Measurements from ENCODE around the gene PDE4D.

The PDE4D gene

DNA sequence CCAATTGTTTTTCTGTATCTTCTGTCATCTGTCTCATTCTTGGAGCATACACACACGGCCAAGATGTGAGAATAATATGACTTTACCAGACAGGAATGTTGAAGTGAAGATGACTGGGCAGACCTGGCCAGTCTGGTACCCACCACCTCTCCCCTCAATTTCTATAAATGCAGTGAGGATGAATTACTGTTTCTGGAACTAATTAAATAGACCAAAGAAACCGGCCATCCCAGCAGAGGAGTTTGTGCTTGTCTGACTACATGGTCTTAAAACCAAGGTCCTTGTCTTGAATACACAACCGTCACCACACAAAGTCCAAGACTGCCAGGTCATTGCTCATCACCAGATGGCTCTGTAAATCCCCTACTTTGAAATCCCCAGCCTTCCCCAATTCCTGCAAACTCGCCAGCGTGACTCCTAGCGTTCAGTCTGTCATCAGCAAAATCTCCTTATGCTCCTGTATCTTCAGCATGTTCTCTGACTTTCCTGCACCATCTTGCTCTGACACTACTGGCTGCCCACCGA is 147.2 kb downstream of the PDE4D start:
- peak; percentile 76 for DNase-seq (ENCODE audit: low spot score)
- peak; percentile 61 for FAIRE-seq

DNA sequence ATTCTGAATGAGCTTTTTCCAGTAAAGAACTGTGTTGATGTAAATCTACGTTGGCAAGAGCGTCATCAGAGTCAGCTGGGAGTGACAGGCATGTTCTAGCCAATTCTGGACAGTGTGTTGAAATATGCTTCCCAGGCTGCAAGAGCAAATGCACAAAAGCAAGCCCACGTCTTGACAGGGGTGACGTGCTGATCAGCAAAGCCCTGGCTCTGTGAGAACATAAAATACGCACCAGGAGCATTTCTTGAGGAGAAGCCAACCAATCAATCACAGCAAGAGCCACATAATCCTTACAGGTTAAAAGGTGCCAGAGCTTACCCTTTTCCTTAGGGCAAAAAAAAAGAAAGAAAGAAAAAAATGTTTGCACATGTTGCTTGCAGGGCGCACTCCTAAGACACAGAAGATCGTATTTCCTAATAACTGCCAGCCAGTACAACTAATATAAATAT is 148.1 kb downstream of the PDE4D start:
- no peak for FAIRE-seq
- peak; percentile 25 for DNase-seq (ENCODE audit: low spot score)

DNA sequence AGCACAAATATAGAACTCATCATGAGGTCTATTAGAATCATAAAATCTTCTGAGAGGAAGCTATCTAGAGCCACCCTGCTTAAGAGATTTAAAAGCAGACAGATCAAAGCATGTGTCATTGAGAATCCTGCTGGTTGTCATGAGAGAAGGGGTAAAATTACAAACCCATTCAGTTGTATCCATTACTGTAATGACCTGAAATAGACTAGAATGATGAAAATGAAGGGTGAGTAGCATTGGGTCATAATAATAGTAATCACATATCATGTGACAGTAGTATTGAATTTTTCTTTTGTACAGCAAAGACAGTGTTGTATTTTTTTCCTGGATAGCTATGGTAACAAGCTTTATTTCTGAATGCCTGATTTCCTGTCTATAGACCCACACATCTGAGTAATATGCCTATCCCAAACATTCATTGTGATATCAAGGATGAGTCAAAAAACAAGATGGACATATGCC is 149.0 kb downstream of the PDE4D start:
- FAIRE-seq (no peak), DNase-seq (ENCODE audit: low spot score) (peak; percentile 82)

DNA sequence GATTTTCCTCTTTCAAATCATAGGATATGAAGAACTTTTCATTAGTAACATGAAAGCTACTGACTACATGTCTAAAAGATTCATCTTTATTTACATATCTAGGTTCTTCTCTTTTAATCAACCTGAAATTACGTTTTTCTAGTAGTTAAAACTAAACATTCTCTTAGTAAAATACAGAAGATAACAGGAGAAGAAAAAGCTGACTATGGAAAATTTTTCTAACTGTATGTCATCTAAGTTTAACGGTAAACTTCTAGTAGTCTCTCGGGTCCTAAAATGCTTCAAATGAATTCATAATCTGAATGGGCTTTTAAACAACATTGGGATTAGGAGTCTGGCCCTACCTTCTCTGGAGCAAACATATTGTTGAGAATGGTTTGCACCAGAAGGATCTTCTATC is 151.9 kb downstream of the PDE4D start:
- DNase-seq (ENCODE audit: low spot score) (no peak), FAIRE-seq (no peak)

DNA sequence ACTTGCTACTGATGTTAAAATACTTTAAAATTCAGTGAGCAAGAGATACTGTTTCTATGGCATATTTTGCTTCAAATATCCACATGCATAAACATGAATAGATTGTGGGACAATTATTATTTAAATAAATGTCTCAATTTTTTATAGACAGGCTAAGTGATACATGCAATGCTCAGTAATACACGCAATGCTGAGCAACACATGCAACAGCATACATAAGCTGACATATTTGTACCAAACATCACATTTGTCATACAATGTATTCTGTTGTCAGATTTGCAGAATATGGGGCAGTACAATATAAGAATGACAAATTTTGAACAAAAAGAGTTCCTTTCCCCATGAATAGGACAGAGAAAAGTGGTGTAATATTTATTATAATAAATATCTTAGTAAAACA is 155.5 kb downstream of the PDE4D start:
- no peak for FAIRE-seq

DNA sequence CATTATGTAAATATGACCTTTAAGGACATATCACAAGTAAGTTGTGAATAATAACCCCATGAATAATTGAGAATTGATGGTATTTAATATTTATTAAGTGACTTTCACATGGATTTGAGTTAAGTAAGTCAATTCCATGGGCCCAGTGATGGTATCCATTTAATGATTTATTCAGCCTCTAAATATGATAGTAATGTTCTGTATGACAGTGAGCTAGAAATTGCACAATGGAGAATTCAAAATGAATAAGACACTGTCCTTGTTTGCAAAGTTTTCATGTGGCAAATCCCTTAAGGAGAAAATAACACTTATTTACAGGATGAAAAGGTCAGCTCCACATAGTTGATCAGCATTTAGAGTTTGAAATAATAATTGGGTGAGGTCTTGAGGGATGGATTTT is 160.7 kb downstream of the PDE4D start:
- DNase-seq (ENCODE audit: low spot score): no peak
- FAIRE-seq: no peak

More for the DNA sequence above, 155.5 kb downstream of the PDE4D start:
- DNase-seq (ENCODE audit: low spot score): no peak

DNA sequence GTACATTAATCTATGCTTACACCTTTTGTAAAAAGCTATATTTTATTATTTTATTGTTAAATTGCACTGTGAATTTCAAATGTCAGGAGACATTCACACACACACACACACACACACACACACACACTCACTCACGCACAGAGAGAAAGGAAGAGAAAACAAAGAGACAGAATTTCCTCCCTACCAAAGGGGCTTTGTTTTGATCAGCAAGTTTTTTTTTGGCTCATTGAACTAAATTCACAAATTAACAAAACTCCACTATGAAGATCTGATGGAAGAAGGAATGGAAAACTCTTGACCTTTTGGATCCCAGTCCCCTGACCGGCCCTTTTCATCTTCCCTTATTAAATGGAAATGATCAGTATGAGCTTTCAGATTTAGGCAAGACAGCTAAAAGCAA is 161.2 kb downstream of the PDE4D start:
- FAIRE-seq (no peak), DNase-seq (ENCODE audit: low spot score) (no peak)

DNA sequence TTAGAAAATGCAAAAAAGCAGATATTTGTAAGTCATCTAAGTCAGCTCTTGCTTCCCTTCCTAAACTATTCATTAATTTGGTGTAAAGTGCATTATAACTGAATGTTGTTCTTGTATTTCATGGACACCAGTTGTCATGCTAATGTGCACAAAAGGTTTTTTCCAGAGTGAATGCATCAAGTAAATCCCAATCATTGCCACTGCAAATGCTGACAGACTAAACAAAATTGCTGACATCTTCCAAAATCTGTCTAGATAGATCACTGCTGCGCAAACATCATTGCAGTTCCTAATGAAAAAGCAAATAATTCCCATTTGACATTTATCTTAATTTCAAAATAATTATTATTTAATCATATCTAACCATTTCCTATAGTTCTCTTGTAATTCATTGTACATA is 161.7 kb downstream of the PDE4D start:
- FAIRE-seq (no peak), DNase-seq (ENCODE audit: low spot score) (no peak)

DNA sequence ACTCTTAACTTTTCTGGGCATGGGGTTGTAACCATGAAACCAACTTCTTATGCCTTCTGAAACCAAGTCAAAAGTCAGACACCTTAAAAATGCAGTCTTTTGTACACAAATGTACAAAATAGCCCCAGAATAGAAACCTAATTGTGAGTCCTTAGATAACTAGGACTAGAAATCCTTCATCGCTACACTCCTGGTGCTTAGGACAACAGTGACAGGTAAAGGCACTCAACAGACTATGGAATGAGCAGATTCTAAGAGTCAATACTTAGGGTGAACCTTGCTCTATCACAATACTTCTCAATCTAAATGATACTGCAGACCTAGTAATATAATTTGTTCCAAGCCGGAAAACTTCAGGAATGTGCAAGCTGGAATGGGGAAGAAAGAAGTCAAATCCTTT is 163.7 kb downstream of the PDE4D start:
- FAIRE-seq: no peak
- no peak for DNase-seq (ENCODE audit: low spot score)

DNA sequence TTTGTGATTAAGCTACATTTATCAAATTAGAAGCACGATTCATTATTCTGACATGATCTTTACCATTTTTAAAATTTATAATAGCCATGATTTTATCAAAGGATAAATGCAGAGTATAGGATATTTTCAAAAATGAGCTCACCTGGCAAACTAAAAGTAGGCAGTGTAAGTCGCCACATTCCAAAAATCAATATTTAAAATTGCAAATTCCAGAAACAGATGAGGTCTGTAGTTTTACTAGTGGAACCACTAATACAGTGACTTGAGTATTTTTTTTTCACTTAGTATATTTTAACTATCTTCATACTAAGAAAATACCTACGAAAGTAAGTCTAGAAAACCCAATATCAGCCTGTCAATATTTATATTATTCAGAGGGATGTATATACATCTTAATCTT is 164.2 kb downstream of the PDE4D start:
- DNase-seq (ENCODE audit: low spot score): no peak
- no peak for FAIRE-seq

DNA sequence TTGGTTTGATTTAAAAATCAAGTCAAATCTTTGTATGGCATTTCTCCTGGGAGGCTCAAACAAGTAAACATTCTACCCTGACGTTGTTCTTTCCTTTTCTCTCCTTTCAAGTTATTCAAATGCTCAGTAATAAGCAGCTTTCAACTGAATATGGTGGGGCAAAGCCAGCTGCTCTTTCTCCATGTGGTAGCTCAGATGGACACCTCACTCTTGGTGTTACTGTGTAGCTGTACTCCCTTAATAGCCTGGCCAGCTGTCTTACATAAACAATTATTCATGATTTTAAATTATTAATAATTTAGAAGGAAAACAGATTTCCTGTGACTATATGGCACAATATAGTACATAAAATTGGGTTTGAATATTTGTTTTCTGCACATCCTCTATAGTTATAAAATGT is 165.2 kb downstream of the PDE4D start:
- no peak for FAIRE-seq
- DNase-seq (ENCODE audit: low spot score): no peak

DNA sequence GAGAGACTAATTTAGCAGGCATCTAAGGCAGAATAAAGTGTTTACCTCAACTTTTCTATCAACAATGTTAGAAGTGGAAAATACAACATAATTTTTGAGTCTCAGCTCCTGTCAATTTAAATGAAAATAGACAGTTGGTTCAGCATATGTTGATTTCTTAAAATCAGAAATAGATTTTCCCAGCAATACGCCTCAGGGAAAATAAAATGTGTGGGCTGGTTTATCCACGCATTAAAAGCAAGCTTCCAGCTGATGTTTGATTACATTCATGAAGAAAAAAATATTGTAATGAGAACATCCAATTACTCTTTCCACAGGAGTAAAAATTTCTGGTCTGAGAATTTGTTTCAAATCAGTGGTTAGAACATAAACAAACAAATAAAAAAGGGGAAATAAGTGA is 166.3 kb downstream of the PDE4D start:
- FAIRE-seq (no peak), DNase-seq (ENCODE audit: low spot score) (no peak)

DNA sequence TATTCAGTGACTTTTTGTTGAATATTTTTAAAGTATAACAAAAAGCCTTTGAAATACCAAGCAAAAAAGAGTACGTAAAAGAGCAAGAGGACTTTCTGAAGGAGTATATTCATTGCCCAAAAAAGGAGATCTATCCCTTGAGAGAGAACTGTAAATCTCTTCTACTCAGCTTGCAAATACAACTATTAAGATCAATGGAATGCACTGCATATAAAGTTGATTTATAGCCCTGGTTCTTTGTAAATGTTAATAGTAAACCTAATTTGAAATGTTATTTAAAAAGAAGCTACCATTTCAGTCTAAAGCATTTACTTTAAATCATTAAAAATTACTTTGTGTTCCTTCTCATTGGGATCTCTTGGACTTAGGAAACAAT is 168.1 kb downstream of the PDE4D start:
- DNase-seq (ENCODE audit: low spot score) (no peak), FAIRE-seq (no peak)

DNA sequence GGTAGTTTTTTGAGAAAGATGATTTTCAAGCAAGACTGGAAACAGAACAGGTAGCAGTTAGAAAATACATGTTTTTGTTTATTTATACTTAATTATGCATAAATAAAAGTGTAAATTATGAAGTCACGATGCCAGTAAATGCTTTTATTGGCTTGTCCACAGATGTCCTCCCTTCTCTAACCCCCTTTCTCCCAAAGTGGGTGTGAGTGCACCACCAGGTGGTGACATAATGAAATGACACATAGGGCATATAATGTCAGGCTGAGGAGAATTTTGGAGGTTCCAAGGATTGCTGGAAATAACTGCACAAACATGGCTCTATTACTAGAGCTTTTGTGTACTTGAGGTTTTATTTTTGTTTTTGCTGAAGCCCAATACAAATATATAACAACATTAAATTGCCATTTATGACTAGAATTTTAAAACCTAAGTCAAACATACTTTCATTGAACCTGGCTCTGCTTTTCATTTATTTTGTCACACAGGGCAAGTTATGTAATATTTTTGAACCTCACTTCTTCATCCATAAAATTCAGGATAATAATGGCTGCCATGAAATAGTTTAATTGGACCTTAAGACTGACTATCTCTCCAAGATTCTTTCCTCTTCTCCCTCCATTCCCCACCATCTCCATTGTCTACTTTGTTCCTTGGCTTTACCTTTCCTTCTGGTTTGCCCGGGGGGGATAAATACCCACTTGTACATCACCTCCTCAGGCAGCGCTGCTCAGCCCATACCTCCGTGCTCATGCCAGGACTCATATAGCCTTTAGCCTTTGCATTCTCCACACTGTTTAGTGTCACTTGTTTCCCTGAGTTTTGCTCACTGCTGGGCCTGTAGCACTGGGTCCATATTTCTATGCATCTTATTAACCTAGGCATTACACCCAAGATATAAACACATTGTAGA is 168.8 kb downstream of the PDE4D start:
- FAIRE-seq (no peak), DNase-seq (ENCODE audit: low spot score) (no peak)

DNA sequence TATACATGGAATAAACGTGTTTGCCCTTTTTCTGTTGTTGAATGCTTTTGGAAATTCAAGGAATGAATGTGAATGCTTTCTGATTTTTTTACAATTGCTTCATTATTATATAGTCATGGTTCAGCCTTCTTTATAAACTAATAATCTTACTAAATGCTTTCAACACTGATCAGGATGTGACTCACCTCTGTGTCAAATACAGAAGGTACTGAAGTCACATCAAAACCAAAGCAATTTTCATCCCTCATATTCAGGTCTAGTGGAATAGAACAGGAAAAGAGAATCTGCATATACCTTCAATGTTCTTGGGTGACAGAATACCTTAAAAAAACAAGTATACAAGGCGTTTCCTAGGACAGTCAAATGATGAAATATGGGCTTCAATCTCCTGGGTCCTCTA is 170.7 kb downstream of the PDE4D start:
- DNase-seq (ENCODE audit: low spot score): no peak

DNA sequence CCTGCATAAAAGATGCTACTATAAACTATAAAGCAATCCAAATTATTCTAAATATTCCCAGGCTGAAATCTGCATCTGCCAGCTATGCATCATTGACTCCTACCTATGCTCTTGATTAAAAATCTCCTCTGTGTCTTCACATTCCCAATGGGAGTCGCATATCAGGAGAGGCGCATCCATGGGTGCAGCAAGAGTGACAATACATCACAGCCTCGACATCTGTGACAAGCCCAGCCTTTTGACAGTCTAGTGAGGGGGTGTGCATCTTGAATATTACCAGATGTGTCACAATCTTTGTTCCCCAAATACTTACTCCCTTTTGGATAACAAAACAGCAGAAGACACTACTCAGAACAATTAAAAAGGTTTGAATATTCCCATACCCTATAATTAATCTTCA is 171.8 kb downstream of the PDE4D start:
- no peak for FAIRE-seq
- no peak for DNase-seq (ENCODE audit: low spot score)

More for the DNA sequence above, 170.7 kb downstream of the PDE4D start:
- no peak for FAIRE-seq

DNA sequence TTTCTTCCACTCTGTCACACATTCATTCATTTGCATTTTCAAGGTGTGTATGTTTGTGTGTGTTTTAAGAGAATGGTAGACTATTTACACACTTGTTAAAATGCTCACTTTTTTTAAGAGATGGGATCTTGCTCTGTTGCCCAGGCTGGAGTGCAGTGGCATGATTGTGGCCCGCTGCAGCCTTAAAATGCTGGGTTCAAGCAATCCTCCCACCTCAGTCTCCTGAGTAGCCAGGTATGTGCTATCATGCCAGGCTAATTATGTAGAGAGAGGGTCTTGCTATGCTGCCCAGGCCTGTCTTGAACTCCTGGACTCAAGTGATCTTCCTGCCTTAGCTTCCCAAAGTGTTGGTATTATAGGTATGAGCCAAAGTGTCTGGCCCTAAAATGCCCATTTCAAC is 173.5 kb downstream of the PDE4D start:
- DNase-seq (ENCODE audit: low spot score): no peak
- no peak for FAIRE-seq

DNA sequence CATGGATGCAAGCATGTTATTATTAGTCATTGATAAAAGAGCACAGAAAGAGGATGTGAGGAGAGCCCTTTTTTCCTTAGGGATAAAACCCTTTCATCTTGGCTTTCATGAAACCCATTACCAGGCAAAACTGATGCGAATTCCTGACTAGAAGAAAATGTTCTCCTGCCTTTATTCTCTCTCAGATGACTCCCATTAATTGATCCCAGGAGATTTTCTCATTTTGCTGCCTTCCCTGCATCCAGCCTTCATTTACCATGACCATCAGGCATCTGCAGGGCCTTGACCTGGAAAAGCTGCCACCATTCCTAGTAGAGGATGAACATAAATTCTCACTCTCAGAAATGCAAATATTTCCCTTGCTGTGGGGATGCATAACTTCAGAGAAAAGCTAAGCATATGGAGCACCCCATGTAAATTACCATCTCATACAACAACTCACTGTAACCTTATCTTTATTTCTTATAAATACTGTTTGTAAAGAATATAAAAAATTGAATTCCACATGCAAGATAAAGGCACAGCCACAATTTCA is 176.5 kb downstream of the PDE4D start:
- DNase-seq (ENCODE audit: low spot score): no peak

DNA sequence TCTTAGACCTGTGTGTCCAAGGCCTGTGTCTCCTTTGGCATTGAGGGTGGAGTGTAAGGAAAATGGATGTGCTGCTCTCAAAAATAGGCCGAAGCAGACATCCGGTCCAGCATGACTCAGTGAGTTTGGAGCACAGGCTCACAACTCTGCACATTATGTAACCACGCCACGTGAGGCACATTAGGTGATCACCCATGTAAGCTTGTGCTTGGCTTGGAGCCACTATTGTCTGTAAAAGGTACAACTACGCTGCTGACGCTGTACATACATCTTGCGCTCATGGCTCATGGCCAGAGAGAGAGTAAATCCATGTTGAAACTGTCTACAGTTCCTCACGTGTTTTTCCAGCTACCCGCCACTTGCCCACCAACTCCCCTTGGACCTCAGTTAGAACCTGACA is 177.5 kb downstream of the PDE4D start:
- DNase-seq (ENCODE audit: low spot score) (no peak), FAIRE-seq (no peak)

More for the DNA sequence above, 176.5 kb downstream of the PDE4D start:
- FAIRE-seq: no peak

DNA sequence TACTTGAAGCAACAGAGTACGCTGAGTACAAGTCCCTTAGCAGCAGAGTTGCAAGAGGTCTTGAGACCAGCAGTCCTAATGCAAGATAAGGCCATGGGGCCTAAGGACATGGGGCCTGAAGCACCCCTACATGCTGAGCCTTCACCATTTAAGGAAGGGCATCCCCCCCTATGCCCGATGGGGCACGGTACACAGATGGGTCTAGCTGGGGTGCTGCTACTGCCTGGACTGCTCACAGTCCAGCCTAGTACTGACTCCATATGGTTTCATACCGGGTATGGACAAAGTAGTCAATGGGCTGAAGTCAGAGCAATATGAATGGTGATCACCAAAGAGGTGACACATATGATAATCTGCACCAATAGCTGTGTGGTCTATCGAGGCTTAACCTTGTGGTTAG is 178.3 kb downstream of the PDE4D start:
- DNase-seq (ENCODE audit: low spot score) (no peak), FAIRE-seq (no peak)

DNA sequence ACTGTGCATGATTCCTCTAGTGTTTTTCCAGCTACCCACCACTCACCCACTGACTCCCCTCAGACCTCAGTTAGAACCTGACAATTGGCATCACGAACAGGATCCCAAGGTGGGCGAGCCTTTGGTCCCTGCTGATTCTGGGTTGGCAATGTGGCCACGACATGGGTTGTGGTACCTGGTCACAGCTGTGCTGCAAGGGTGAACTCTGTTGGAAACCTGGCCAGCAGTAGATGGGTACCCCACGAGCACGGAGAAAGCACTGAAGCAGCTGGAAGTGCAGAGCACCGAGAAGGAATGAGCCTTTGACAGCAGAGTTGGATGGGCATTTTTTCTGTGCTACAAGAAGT is 180.1 kb downstream of the PDE4D start:
- FAIRE-seq: no peak

DNA sequence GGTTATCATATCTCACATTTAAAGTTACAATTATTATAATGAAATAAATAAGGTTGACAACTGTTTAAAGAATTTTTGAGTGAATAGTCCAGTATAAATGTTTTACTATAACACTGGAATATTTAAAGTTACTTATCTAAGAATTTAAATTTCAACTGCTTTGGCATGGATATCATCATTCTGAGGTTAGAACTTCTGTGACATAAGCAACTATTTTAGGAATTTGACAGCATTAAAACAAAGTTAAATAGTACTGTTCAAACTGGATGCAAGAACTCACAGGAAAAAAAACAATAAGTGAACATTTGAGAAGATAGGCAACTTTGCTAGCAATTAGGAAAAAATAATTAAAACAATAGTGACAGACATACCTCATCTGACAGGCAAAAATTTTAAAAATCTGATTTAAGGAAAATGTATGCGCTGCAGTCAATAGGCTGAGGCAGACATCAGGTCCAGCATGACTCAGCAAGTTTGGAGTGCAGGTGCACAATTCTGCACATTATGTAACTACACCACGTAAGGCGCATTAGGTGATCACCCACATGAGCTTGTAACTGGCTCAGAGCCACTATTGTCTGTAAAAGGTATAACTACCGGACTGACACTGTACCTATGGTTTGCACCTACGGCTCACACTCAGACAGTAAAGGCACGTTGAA is 180.6 kb downstream of the PDE4D start:
- DNase-seq (ENCODE audit: low spot score): no peak
- no peak for FAIRE-seq

More for the DNA sequence above, 180.1 kb downstream of the PDE4D start:
- no peak for DNase-seq (ENCODE audit: low spot score)

All from RCC 7860 (cell line).